Endothelial cell of umbilical vein (primary cell): ENCODE measurements around the gene SRD5A1. TPM values are rescaled to one million over a fixed set of nuclear protein-coding genes. Genes with fewer than 3 reads are reported as not detected.

Experiments
- BruUV-seq: library from RNA; stranded (reverse); fragments of 400-500 nt; replicated peaks from 2 replicates; lab custom pipeline; 2021; lab: Mats Ljungman, UMichigan
- CTCF ChIA-PET: fragments of 300-600, 350-600 bp; sonication (Branson Sonifier 250); formaldehyde crosslinking; loops from one replicate; lab custom pipeline; 2021; ENCODE audit warnings: antibody characterized with exemption, inconsistent platforms; lab: Charles Lee
- POLR2A ChIA-PET: fragments of 300-600, 350-600 bp; sonication (Branson Sonifier 250); formaldehyde crosslinking; loops from one replicate; lab custom pipeline; 2021; ENCODE audit warnings: antibody characterized with exemption, inconsistent platforms; lab: Charles Lee
- DNase-seq: peaks from one replicate; pipeline ENCODE4 v3.0.0-alpha.2; 2011; ENCODE audit warnings: low read depth, low spot score
- FAIRE-seq: peaks from 2 replicates; lab custom pipeline; 2011; peaks lifted over from hg19 to GRCh38; lab: Jason Lieb, UNC
- H2AFZ ChIP-seq: 2 replicates; pipeline ENCODE4 v1.6.0; 2012; ENCODE audit warnings: low read depth, low read length, control low read depth, inconsistent platforms
- H3K27ac ChIP-seq: 2 replicates; pipeline ENCODE4 v1.5.1; 2011; ENCODE audit warnings: low read depth, mild to moderate bottlenecking, control low read depth, low read length, moderate library complexity; ENCODE audit not compliant: insufficient read depth
- H3K27me3 ChIP-seq, 2 experiments: 2 replicates each; pipeline versions ENCODE4 v1.6.0 to v1.6.1; 2011; ENCODE audit warnings: low read length in 2 of 2, mixed read lengths in 1 of 2; ENCODE audit not compliant: control insufficient read depth in 2 of 2, insufficient read depth in 2 of 2
- H3K36me3 ChIP-seq, 2 experiments: 2 replicates in 1 of 2; 3 replicates in 1 of 2; pipeline ENCODE4 v1.5.1; 2011; ENCODE audit warnings: low read length in 2 of 2, mild to moderate bottlenecking in 1 of 2, moderate library complexity in 1 of 2; ENCODE audit not compliant: control insufficient read depth in 2 of 2, insufficient read depth in 2 of 2; ENCODE audit errors: extremely low read depth in 1 of 2
- H3K4me1 ChIP-seq: 3 replicates; pipeline ENCODE4 v1.5.1; 2011; ENCODE audit warnings: mild to moderate bottlenecking, low read length; ENCODE audit not compliant: control insufficient read depth, insufficient read depth; ENCODE audit errors: extremely low read depth
- H3K4me2 ChIP-seq: 2 replicates; pipeline ENCODE4 v1.6.1; 2011; ENCODE audit warnings: low read length, control low read depth, mixed read lengths; ENCODE audit not compliant: insufficient read depth
- H3K4me3 ChIP-seq, 3 experiments: fragments of 200-600 bp in 1 of 3; sonication (generic), shearing (Covaris generic) in 1 of 3; replicated peaks in 1 of 3; 2 replicates each; pipeline ENCODE4 v1.5.1; 2011 to 2016; ENCODE audit warnings: control low read depth in 3 of 3, low read length in 3 of 3, mild to moderate bottlenecking in 2 of 3, inconsistent platforms in 1 of 3, low read depth in 1 of 3, moderate library complexity in 1 of 3; ENCODE audit not compliant: insufficient read depth in 1 of 3
- H3K79me2 ChIP-seq: 2 replicates; pipeline ENCODE4 v1.6.0; 2012; ENCODE audit warnings: low read length, inconsistent platforms; ENCODE audit not compliant: control insufficient read depth, insufficient read depth
- H3K9ac ChIP-seq: replicated peaks from 2 replicates; pipeline ENCODE3; 2011; ENCODE audit warnings: low read length, control low read depth; ENCODE audit not compliant: insufficient read depth; ENCODE audit errors: extremely low read depth
- H3K9me1 ChIP-seq: replicated peaks from 3 replicates; pipeline ENCODE4 v1.6.0; 2011; ENCODE audit warnings: mild to moderate bottlenecking, low read length; ENCODE audit not compliant: control insufficient read depth, insufficient read depth; ENCODE audit errors: extremely low read depth
- H3K9me3 ChIP-seq: replicated peaks from 2 replicates; pipeline ENCODE4 v1.5.1; 2012; ENCODE audit warnings: low read length, inconsistent platforms; ENCODE audit not compliant: control insufficient read depth, insufficient read depth
- H4K20me1 ChIP-seq: replicated peaks from 2 replicates; pipeline ENCODE3; 2011; ENCODE audit warnings: mild to moderate bottlenecking, low read length; ENCODE audit not compliant: control insufficient read depth, insufficient read depth; ENCODE audit errors: extremely low read depth
- CTCF ChIP-seq, 2 donors: IDR thresholded peaks; 1 replicate in 1 of 2; 2 replicates in 1 of 2; pipeline ENCODE4 v1.5.1; 2011; ENCODE audit warnings: low read length in 2 of 2, mild to moderate bottlenecking in 2 of 2, moderate library complexity in 2 of 2, control low read depth in 1 of 2, inconsistent platforms in 1 of 2, low read depth in 1 of 2; ENCODE audit not compliant: insufficient read depth in 1 of 2; ENCODE audit errors: extremely low read depth in 1 of 2
- EZH2 ChIP-seq: IDR thresholded peaks from 2 replicates; pipeline ENCODE4 v1.6.1; 2012; ENCODE audit warnings: borderline replicate concordance, low read depth, mild to moderate bottlenecking, moderate library complexity, low read length, inconsistent platforms; ENCODE audit not compliant: severe bottlenecking
- FOS ChIP-seq: IDR thresholded peaks from 2 replicates; pipeline ENCODE4 v1.6.1; 2011; ENCODE audit warnings: mild to moderate bottlenecking, low read length, moderate library complexity, borderline replicate concordance; ENCODE audit not compliant: insufficient read depth
- GATA2 ChIP-seq: IDR thresholded peaks from 2 replicates; pipeline ENCODE4 v1.7.0; 2011; ENCODE audit warnings: low read depth, mild to moderate bottlenecking, moderate library complexity, mixed read lengths, low read length; ENCODE audit not compliant: insufficient read length, insufficient read depth
- JUN ChIP-seq: IDR thresholded peaks from 2 replicates; pipeline ENCODE4 v1.6.1; 2011; ENCODE audit warnings: borderline replicate concordance, low read depth; ENCODE audit not compliant: insufficient read length, insufficient read depth
- MAX ChIP-seq: IDR thresholded peaks from 2 replicates; pipeline ENCODE4 v1.6.1; 2011; ENCODE audit not compliant: insufficient read depth, insufficient read length
- MYC ChIP-seq: IDR thresholded peaks from one replicate; pipeline ENCODE4 v1.6.1; 2011; ENCODE audit warnings: mild to moderate bottlenecking, low read depth, low read length
- POLR2A ChIP-seq: IDR thresholded peaks from 2 replicates; pipeline ENCODE4 v1.6.1; 2012; ENCODE audit warnings: low read depth, mild to moderate bottlenecking, control low read depth, low read length
- POLR2AphosphoS5 ChIP-seq: IDR thresholded peaks from 2 replicates; pipeline ENCODE4 v1.6.1; 2012; ENCODE audit warnings: low read depth, mild to moderate bottlenecking, control low read depth, low read length, moderate library complexity; ENCODE audit not compliant: insufficient read depth
- dilution Hi-C: fragments of 300-500 bp; cut with MboI; formaldehyde crosslinking; loops from one replicate; pipeline ENCODE4 v1.15.0; 2019; ENCODE audit warnings: low sequenced_read_pairs; ENCODE audit not compliant: extremely low pct_ligation_motif_present
- intact Hi-C: fragments of 100-400 bp; cut with micrococcal nuclease; formaldehyde crosslinking; loops from one replicate; pipeline ENCODE4 v1.10.0; 2022
- polyA plus RNA-seq, 4 experiments: library from polyadenylated mRNA; depleted of rRNA in 3 of 4; stranded (reverse) in 3 of 4; unstranded in 1 of 4; fragments of >200 nt; gene quantifications; 2 replicates each; pipeline versions ENCODE4 v1.2.1 to v1.2.3, GENCODE V29; 2011 to 2012; ENCODE audit warnings: missing spikeins in 1 of 4
- total RNA-seq: library from RNA; stranded (reverse); gene quantifications from 2 replicates; pipeline ENCODE4 v1.2.3, GENCODE V29; 2021

Gene SRD5A1
- total and polyA plus RNA-seq, 2 donors (not counting 3 experiments of a cell fraction or from before 2014, with no cell fraction given), result 11.6 to 14.8 TPM

- no peaks in the 10 kb centered on the region for H3K27me3 ChIP-seq
- POLR2A ChIA-PET, result no interaction called here
Observed at GRCh38 chr5:6723816-6724300, 90.6 kb downstream of the SRD5A1 start.

More at GRCh38 chr5:6723816-6724300, 90.6 kb downstream of the SRD5A1 start:
- Histone ChIP-seq H3K4me3 (no peak overlapping the region), H3K9me3 (no peaks in the 10 kb centered on the region), H3K9me1 (no peaks in the 10 kb centered on the region), H3K9ac (no peak overlapping the region), H3K4me1 (peaks cover 18% of the 10 kb centered on the region), H2AFZ (no peak overlapping the region), H3K36me3 (peaks cover 2 to 3% of the 10 kb centered on the region in 2 experiments), H3K79me2 (peaks cover 96% of the 10 kb centered on the region), H4K20me1 (peaks cover 2% of the 10 kb centered on the region), H3K27ac (no peak overlapping the region), H3K4me2 (no peak overlapping the region)
- no TSS peak for BruUV-seq
- FAIRE-seq (no peak), DNase-seq (no peak)
- intact Hi-C loops (no loop called here), dilution Hi-C loops (no loop called here)
- CTCF ChIA-PET, result interaction anchor here (2.8 kb wide), 1 partner anchor 9 kb away, joined by 17 read pairs; no protein-coding TSS in a partner anchor
- TF ChIP-seq FOS, result no peak
- no peak for TF ChIP-seq GATA2
- TF ChIP-seq EZH2, result no peak
- TF ChIP-seq MAX, result no peak
- TF ChIP-seq CTCF (IDR thresholded peaks at IDR 0.05; ENCODE audit: extremely low read depth in 1 of 2, insufficient read depth in 1 of 2, low read depth in 1 of 2, low read length in 2 of 2), result no peak
- TF ChIP-seq POLR2A, result no peak
- no peak for TF ChIP-seq JUN
- no peak for TF ChIP-seq MYC
- TF ChIP-seq POLR2AphosphoS5, result no peak

Other genes with a start within 250 kb of the SRD5A1 start
- gene UBE2QL1, start 184.6 kb upstream of the SRD5A1 start, total RNA-seq, result 0.15 and 0.21 TPM in 2 replicates
- 0.04 and 0.05 TPM in 2 replicates for gene UBE2QL1, start 184.6 kb upstream of the SRD5A1 start, polyA plus RNA-seq
- 73.0 and 85.4 TPM in 2 replicates for gene NSUN2, start 396 bp upstream of the SRD5A1 start, total RNA-seq
- gene NSUN2, start 396 bp upstream of the SRD5A1 start, polyA plus RNA-seq, result 40.7 and 53.7 TPM in 2 replicates
- gene TENT4A, start 80.0 kb downstream of the SRD5A1 start, total RNA-seq, result 33.5 and 35.4 TPM in 2 replicates
- 9.7 and 10.2 TPM in 2 replicates for gene TENT4A, start 80.0 kb downstream of the SRD5A1 start, polyA plus RNA-seq